GM12891 (cell line): ENCODE measurements around the gene TOMM34.

ENCODE experiments used
- PAX5 ChIP-seq: IDR thresholded peaks from 2 replicates; pipeline ENCODE4 v1.6.1; 2011; ENCODE audit warnings: low read length, moderate library complexity, mild to moderate bottlenecking; ENCODE audit not compliant: insufficient read depth, severe bottlenecking
- POLR2A ChIP-seq: IDR thresholded peaks from 2 replicates; pipeline ENCODE4 v1.6.1; 2011; ENCODE audit warnings: low read depth, low read length, control low read depth
- POLR2AphosphoS5 ChIP-seq: IDR thresholded peaks from 2 replicates; pipeline ENCODE4 v1.6.1; 2011; ENCODE audit warnings: low read depth, low read length, control low read depth

- TF ChIP-seq POLR2A (no peak), POLR2AphosphoS5 (no peak), PAX5 (no peak)
Measured at GRCh38 chr20:44955270-44955669, 4.9 kb downstream of the TOMM34 start.
